ENCODE results near the gene GNLY.

GRCh38 chr2:85709401-85709811 lies 15.2 kb downstream of the GNLY start:
- TF ChIP-seq CTCF (IDR thresholded peaks at IDR 0.05) (no peak), POLR2AphosphoS5 (IDR thresholded peaks at IDR 0.05) (peak; percentile 65 to 74), POLR2A (IDR thresholded peaks at IDR 0.05) (peak in 2 of 4 donors; percentile 23 to 49)

All from upper lobe of left lung (tissue), 4 donors.